Liver (tissue), 9 donors: Measurements from ENCODE around the gene SLC5A6. TPM values are rescaled to one million over a fixed set of nuclear protein-coding genes. Genes with fewer than 3 reads are reported as not detected.

Experiments
- DNase-seq: peaks from one replicate; pipeline ENCODE4 v3.0.0-alpha.2; 2017; ENCODE audit warnings: low spot score
- H3K27ac ChIP-seq, 2 donors: one replicate each; pipeline ENCODE4 v1.7.0; 2013; ENCODE audit warnings: inconsistent platforms in 2 of 2, low read length in 2 of 2, control low read depth in 1 of 2, low read depth in 1 of 2, mild to moderate bottlenecking in 1 of 2
- H3K27me3 ChIP-seq, 4 donors: one replicate each; pipeline versions ENCODE4 v1.6.1 to v1.7.0; 2013; ENCODE audit warnings: low read length in 3 of 4, inconsistent platforms in 1 of 4, mild to moderate bottlenecking in 1 of 4, moderate library complexity in 1 of 4; ENCODE audit not compliant: control insufficient read depth in 4 of 4, insufficient read depth in 4 of 4
- H3K36me3 ChIP-seq, 4 donors: one replicate each; pipeline versions ENCODE4 v1.6.1 to v1.7.0; 2013; ENCODE audit warnings: low read length in 3 of 4, mild to moderate bottlenecking in 3 of 4, low read depth in 1 of 4, moderate library complexity in 1 of 4; ENCODE audit not compliant: control insufficient read depth in 4 of 4, insufficient read depth in 3 of 4
- H3K4me1 ChIP-seq, 4 donors: one replicate each; pipeline versions ENCODE4 v1.6.1 to v1.7.0; 2013; ENCODE audit warnings: low read length in 3 of 4, mild to moderate bottlenecking in 3 of 4, moderate library complexity in 1 of 4; ENCODE audit not compliant: control insufficient read depth in 4 of 4, insufficient read depth in 4 of 4
- H3K4me3 ChIP-seq, 3 donors: one replicate each; pipeline versions ENCODE4 v1.6.1 to v1.7.0; 2013; ENCODE audit warnings: low read length in 3 of 3, control low read depth in 1 of 3, low read depth in 1 of 3, mild to moderate bottlenecking in 1 of 3
- H3K9ac ChIP-seq, 2 donors: one replicate each; pipeline ENCODE4 v1.7.0; 2013; ENCODE audit warnings: low read length in 2 of 2, mild to moderate bottlenecking in 2 of 2, moderate library complexity in 2 of 2, control low read depth in 1 of 2, low read depth in 1 of 2
- H3K9me3 ChIP-seq, 4 donors: one replicate each; pipeline versions ENCODE4 v1.6.1 to v1.7.0; 2013; ENCODE audit warnings: low read length in 3 of 4; ENCODE audit not compliant: control insufficient read depth in 4 of 4
- ATF3 ChIP-seq: IDR thresholded peaks from 2 replicates; pipeline ENCODE4 v1.6.1; 2016; ENCODE audit warnings: antibody characterized with exemption
- CTCF ChIP-seq: fragments of 150-350 bp; IDR thresholded peaks from 2 replicates; pipeline ENCODE4 v1.5.1; 2017; ENCODE audit warnings: improper control_type of control experiment, low read depth, low read length; ENCODE audit not compliant: missing input control
- EGR1 ChIP-seq, 2 donors: IDR thresholded peaks; 2 replicates each; pipeline ENCODE4 v1.6.1; 2016 to 2018; ENCODE audit warnings: antibody characterized with exemption in 2 of 2, low read depth in 2 of 2
- FOXA1 ChIP-seq: IDR thresholded peaks from 2 replicates; pipeline ENCODE4 v1.6.1; 2016; ENCODE audit warnings: antibody characterized with exemption
- FOXA2 ChIP-seq: IDR thresholded peaks from 2 replicates; pipeline ENCODE4 v1.6.1; 2016; ENCODE audit warnings: antibody characterized with exemption
- GABPA ChIP-seq, 2 donors: IDR thresholded peaks in 1 of 2; conservative IDR thresholded peaks in 1 of 2; 2 replicates each; pipeline ENCODE4 v1.6.1; 2016; ENCODE audit warnings: antibody characterized with exemption in 2 of 2, mild to moderate bottlenecking in 1 of 2, moderate library complexity in 1 of 2
- HNF4G ChIP-seq: IDR thresholded peaks from 2 replicates; pipeline ENCODE4 v1.6.1; 2016; ENCODE audit warnings: antibody characterized with exemption
- JUND ChIP-seq, 2 donors: IDR thresholded peaks; 2 replicates each; pipeline ENCODE4 v1.6.1; 2016; ENCODE audit warnings: antibody characterized with exemption in 2 of 2
- MAX ChIP-seq: IDR thresholded peaks from 2 replicates; pipeline ENCODE4 v1.6.1; 2016; ENCODE audit warnings: antibody characterized with exemption
- RAD21 ChIP-seq, 2 donors: IDR thresholded peaks; 2 replicates each; pipeline ENCODE4 v1.6.1; 2016; ENCODE audit warnings: antibody characterized with exemption in 2 of 2, mild to moderate bottlenecking in 2 of 2
- REST ChIP-seq: IDR thresholded peaks from 2 replicates; pipeline ENCODE4 v1.6.1; 2016; ENCODE audit warnings: antibody characterized with exemption, mild to moderate bottlenecking
- RXRA ChIP-seq, 2 donors: IDR thresholded peaks; 2 replicates each; pipeline ENCODE4 v1.6.1; 2017 to 2018; ENCODE audit warnings: antibody characterized with exemption in 2 of 2, mild to moderate bottlenecking in 1 of 2
- SP1 ChIP-seq: IDR thresholded peaks from 2 replicates; pipeline ENCODE4 v1.6.1; 2018; ENCODE audit warnings: antibody characterized with exemption, mild to moderate bottlenecking
- TAF1 ChIP-seq: conservative IDR thresholded peaks from 2 replicates; pipeline ENCODE4 v1.6.1; 2016; ENCODE audit warnings: antibody characterized with exemption, mild to moderate bottlenecking
- YY1 ChIP-seq: IDR thresholded peaks from 2 replicates; pipeline ENCODE4 v1.6.1; 2016; ENCODE audit warnings: antibody characterized with exemption, mild to moderate bottlenecking
- WGBS: extraction: QIAGEN DNeasy Blood & Tissue Kit; methylation state at CpG from one replicate; pipeline ENCODE4 v1.1.7; 2013; 5-methylcytosine and 5-hydroxymethylcytosine counted together
- polyA plus RNA-seq, 2 donors: library from polyadenylated mRNA; stranded (reverse) in 1 of 2; unstranded in 1 of 2; fragments of 200-250 nt in 1 of 2; fragments of >200 nt in 1 of 2; fragmentation: Nextera tagmentation in 1 of 2; extraction: Ambion mirVana in 1 of 2; gene quantifications; one replicate each; pipeline versions ENCODE4 v1.2.1 to v1.2.3, GENCODE V29; 2013 to 2015
- total RNA-seq, 2 donors: library from RNA; depleted of rRNA; stranded (reverse); fragments of >200 nt; gene quantifications; one replicate each; pipeline ENCODE4 v1.2.3, GENCODE V29; 2014
- donor health status: healthy.
- donor health status: healthy.
- donor health status: healthy.
- donor health status: healthy.
- donor health status: healthy.

SLC5A6 gene
- total and polyA plus RNA-seq, 4 donors = 12.5 to 217 (median 73.0) TPM

GRCh38 chr2:27158468-27158867 is 53.6 kb downstream of the SLC5A6 start:
- Histone ChIP-seq H3K27ac (no peak overlapping the region), H3K9me3 (no peaks in the 10 kb centered on the region), H3K36me3 (no peaks in the 10 kb centered on the region), H3K4me1 (peaks cover 0 to 2% (median under 1%) of the 10 kb centered on the region in 4 donors), H3K27me3 (no peaks in the 10 kb centered on the region), H3K4me3 (no peak overlapping the region), H3K9ac (no peak overlapping the region)
- WGBS = 81% methylated on average over 6 of the region's 6 CpGs
- no peak for DNase-seq
- TF ChIP-seq EGR1 (IDR thresholded peaks at IDR 0.05; ENCODE audit: low read depth in 2 of 2) (no peak), CTCF (no peak), JUND (IDR thresholded peaks at IDR 0.05) (no peak), SP1 (no peak), RAD21 (IDR thresholded peaks at IDR 0.05) (no peak), FOXA2 (no peak), YY1 (no peak)

- no peaks in the 10 kb centered on the region for H3K4me1 ChIP-seq
- no peak overlapping the region for H3K9ac ChIP-seq
- no peaks in the 10 kb centered on the region for H3K36me3 ChIP-seq
- H3K4me3 ChIP-seq = no peak overlapping the region
- H3K9me3 ChIP-seq = no peaks in the 10 kb centered on the region
- H3K27ac ChIP-seq = no peak overlapping the region
- WGBS = 88% methylated on average over 9 of the region's 9 CpGs
- no peak for DNase-seq
- TF ChIP-seq SP1 (no peak), EGR1 (IDR thresholded peaks at IDR 0.05; ENCODE audit: low read depth in 2 of 2) (no peak), HNF4G (no peak), RXRA (IDR thresholded peaks at IDR 0.05) (no peak), CTCF (no peak), ATF3 (no peak), REST (no peak), FOXA2 (no peak), GABPA (IDR thresholded peaks at IDR 0.05 in 1 of 2, conservative IDR thresholded peaks at IDR 0.05 in 1 of 2) (no peak), YY1 (no peak), FOXA1 (no peak), TAF1 (no peak), JUND (IDR thresholded peaks at IDR 0.05) (no peak), MAX (no peak)
- no peaks in the 10 kb centered on the region for H3K27me3 ChIP-seq
Measured at GRCh38 chr2:27155069-27155520, 57.0 kb downstream of the SLC5A6 start.
